ENCODE measurements around the gene CLGN.

- TF ChIP-seq CTCF (conservative IDR thresholded peaks at IDR 0.05; ENCODE audit: low read length) (no peak), EZH2phosphoT487 (IDR thresholded peaks at IDR 0.05; ENCODE audit: borderline replicate concordance) (no peak)
These were observed 31.8 kb downstream of the CLGN start for GRCh38 chr4:140395668-140396067.
